GM18511 (cell line): ENCODE measurements around the gene LY9.

Experiments
- ATAC-seq: cut with Tn5 transposase; IDR thresholded peaks from one replicate; pipeline ENCODE4 v1.9.1; 2021; ENCODE audit warnings: mild to moderate bottlenecking, moderate library complexity; ENCODE audit not compliant: unreplicated experiment

The LY9 gene

DNA sequence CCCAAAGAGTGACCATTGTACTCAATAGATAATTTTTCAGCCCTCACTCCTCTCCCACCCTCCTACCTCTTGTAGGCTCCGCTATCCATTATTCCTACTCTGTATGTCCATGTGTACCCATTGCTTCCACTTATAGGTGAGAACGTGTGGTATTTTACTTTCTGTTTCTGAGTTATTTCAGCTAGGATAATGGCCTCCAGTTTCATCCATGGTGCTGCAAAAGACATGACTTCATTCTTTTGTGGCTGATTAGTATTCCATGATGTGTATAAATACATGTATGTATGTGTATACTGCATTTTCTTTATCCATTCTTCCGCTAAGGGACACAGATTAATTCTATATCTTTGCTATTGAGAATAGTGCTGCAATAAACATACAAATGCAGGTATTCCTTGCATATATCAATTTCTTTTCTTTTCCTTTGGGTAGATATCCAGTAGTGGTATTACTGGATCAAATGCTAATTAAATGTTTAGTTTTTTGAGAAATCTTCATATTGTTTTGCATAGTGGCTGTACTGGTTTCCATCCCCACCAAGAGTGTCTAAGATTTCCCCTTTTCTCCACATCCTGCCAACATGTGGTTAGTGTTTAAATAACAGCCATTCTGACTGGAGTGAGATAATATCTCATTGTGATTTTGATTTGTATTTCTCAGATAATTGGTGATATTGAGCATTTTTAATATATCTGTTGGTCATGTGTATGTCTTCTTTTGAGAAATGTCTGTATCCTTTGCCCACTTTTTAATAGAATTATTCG, 4.9 kb downstream of the LY9 start:
- no peak for ATAC-seq

- ATAC-seq = no peak
Observed at GRCh38 chr1:160801836-160802580, 6.0 kb downstream of the LY9 start.

DNA sequence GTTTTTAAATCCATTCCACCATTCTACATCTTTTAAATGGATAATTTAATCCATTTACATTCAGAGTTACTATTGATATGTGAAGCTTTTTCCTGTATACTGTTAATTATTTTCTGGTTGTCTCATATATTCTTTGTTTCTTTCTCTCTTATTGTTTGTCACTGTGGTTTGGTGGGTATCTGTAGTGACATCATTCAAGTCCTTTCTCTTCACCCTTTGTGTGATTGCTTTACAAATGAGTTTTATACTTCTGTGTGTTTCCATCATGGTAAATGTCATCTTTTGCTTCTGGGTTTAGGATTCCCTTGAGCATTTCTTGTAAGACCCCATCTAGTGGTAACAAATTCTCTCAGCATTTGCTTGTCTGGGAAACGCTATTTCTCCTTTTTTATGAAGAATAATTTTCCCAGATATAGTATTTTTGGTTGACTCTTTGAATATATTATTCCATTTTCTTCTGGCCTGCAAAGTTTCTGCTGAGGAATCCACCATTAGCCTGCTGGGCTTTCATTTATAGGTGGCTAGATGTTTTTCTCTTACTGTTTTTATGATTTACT, 10.2 kb downstream of the LY9 start:
- no peak for ATAC-seq

DNA sequence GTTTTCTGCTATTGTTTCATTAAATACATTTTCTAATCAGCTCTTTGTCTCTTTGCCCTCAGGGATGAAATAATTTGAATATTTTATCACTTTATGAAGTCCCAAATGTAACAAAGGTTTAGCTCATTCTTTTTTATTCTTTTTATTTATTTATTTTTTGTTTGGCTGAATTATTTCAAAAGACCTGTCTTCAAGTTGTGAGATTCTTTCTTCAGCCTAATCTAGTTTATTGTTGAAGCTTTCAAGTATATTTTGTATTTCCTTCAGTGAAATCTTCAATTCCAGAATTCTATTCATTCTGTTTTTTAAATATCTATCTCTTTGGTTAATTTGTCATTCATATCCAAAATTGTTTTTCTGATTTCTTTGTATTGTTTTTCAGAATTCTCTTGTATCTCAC, 10.8 kb downstream of the LY9 start:
- no peak for ATAC-seq

- no peak for ATAC-seq
Observed at GRCh38 chr1:160807247-160807646, 11.3 kb downstream of the LY9 start.

DNA sequence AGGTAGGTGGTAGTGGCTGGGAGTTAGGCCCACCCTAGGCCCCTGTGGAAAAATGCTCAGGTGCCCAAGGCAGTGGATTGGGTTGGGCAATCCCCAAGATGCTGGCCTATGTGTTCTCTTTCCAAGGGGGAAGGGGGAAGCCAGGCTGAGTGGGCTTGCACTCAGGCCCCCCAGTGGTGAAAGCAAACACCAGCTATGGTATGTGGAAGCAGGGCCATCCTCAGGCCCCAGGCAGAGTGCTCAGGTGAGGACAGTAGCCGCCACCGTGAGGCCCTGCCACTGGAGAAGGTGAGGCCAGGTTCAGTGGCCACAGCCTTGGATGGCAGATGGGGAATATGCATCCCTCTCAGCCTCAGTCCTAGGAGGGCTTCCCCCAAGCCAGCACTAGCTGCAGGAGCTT, 11.8 kb downstream of the LY9 start:
- no peak for ATAC-seq

DNA sequence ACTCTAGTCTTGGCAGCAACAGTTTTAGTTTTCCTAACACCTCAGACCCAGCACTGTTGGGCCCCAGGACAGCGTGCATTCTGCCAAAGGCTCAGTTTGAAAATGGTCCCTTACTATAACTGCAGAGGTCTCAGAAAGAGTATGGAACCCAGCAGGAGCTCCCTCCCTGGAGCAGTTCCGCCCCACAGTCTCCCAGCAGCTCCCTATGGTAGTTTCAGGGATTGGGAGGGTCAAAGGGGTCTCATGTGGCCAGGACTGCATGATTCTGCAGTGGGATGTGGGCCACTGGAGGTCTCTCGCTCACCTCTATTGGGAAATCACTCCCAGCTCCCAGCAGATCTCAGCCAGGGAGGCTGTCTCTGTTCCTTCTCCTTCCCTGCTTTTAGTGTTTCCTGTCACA, 12.3 kb downstream of the LY9 start:
- ATAC-seq = no peak

GRCh38 chr1:160810486-160810885, 14.5 kb downstream of the LY9 start:
- no peak for ATAC-seq

GRCh38 chr1:160811147-160811546, 15.2 kb downstream of the LY9 start:
- no peak for ATAC-seq

GRCh38 chr1:160813215-160813614, 17.2 kb downstream of the LY9 start:
- no peak for ATAC-seq

- no peak for ATAC-seq
Observed at GRCh38 chr1:160814316-160814715, 18.3 kb downstream of the LY9 start.

GRCh38 chr1:160814856-160815255, 18.9 kb downstream of the LY9 start:
- no peak for ATAC-seq

GRCh38 chr1:160818207-160818937, 22.4 kb downstream of the LY9 start:
- no peak for ATAC-seq

- no peak for ATAC-seq
Observed at GRCh38 chr1:160819186-160819585, 23.2 kb downstream of the LY9 start.

DNA sequence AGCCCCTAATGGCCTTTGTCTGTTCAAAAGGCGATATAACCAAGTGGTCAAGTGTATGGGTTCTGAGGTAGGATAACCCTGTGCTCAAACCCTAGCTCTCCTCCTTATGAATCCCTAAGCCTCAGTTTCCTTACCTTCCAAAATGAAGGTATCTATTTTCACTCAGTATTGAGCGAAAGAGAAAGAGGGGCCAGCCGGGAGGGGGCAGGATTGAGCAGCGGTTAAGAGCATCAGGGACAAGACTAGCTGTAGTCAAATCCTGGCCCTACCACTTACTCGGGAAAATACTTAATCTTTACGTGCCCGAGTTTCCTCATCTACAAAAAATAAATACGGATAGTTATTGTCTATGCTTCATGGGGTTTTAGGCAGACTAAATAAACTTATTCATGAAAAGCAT, 25.7 kb downstream of the LY9 start:
- no peak for ATAC-seq

- no peak for ATAC-seq
Observed at GRCh38 chr1:160823296-160823695, 27.3 kb downstream of the LY9 start.

GRCh38 chr1:160826546-160826945, 30.6 kb downstream of the LY9 start:
- no peak for ATAC-seq

DNA sequence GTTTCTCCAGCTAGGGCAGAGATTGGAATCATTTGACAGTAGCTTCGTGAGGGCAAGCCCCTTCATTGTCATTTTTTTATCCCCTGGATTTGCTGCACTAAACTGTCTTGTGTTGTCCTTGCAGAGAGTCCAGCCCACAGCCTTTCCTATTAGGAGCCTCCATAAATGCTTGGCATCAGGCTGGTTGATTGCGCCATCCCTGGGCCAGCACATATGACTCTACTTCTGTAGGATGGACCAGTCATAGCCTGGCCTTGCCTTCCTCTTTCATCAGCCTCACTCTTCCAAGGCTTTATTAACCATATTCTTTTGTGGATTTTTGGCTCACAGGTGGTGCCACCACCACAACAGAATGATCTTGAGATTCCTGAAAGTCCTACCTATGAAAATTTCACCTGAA, 31.4 kb downstream of the LY9 start:
- no peak for ATAC-seq

- ATAC-seq = no peak
Observed at GRCh38 chr1:160829766-160830165, 33.8 kb downstream of the LY9 start.

DNA sequence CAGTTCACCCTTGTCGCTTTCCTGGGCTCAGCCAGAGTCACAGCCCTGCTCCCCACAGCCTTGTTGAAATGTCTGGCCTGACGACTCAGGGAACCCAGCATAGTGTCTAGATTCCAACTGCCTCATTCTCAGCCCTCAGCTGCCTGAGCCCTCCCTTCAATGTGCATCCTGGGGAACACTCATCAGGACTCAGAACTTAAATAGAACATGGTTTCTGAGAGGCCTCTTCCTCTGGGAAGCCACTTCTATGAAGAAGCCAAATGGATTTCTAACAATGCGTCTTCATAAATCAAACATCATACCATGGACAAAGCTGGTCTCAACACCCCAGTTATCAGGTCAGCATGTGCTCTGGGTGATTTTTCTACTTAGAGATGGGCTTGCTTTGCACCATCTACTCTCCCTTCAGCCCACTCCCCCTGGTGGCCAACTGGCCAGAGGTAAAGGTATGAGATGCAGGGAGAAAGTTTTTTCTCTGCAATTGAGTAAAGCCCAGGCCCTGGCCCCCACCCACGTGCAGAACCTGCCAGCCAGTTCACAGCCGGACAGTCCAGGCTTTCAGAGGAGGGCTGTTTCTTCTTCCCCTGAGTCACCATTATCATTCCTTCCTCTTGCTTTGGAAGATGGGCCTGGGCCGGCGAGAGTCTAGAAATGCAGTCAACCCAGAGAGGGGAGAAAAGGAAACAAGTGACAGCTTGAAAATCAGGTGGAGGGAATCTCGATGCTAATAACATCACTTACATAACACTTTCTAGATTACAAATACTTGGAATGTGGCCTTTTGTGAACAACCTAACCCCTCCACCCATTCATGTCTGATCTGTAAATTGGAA, 34.6 kb downstream of the LY9 start:
- no peak for ATAC-seq
